GM10266 (cell line): ENCODE measurements around the gene ASAP2.

Experiments
- DNase-seq: peaks from one replicate; pipeline ENCODE4 v3.0.0; 2012; ENCODE audit errors: extremely low spot score
- TF ChIP-seq, protein P1 (sequence below): IDR thresholded peaks from 2 replicates; pipeline ENCODE4 v1.5.1; 2012; ENCODE audit warnings: mild to moderate bottlenecking, low read depth; ENCODE audit not compliant: control insufficient read depth, insufficient read depth; ENCODE audit errors: missing control alignments

ASAP2 gene

GRCh38 chr2:9312591-9312990 lies 106.0 kb downstream of the ASAP2 start:
- TF ChIP-seq, protein P1, sequence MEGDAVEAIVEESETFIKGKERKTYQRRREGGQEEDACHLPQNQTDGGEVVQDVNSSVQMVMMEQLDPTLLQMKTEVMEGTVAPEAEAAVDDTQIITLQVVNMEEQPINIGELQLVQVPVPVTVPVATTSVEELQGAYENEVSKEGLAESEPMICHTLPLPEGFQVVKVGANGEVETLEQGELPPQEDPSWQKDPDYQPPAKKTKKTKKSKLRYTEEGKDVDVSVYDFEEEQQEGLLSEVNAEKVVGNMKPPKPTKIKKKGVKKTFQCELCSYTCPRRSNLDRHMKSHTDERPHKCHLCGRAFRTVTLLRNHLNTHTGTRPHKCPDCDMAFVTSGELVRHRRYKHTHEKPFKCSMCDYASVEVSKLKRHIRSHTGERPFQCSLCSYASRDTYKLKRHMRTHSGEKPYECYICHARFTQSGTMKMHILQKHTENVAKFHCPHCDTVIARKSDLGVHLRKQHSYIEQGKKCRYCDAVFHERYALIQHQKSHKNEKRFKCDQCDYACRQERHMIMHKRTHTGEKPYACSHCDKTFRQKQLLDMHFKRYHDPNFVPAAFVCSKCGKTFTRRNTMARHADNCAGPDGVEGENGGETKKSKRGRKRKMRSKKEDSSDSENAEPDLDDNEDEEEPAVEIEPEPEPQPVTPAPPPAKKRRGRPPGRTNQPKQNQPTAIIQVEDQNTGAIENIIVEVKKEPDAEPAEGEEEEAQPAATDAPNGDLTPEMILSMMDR = no peak
- no peak for DNase-seq

DNA sequence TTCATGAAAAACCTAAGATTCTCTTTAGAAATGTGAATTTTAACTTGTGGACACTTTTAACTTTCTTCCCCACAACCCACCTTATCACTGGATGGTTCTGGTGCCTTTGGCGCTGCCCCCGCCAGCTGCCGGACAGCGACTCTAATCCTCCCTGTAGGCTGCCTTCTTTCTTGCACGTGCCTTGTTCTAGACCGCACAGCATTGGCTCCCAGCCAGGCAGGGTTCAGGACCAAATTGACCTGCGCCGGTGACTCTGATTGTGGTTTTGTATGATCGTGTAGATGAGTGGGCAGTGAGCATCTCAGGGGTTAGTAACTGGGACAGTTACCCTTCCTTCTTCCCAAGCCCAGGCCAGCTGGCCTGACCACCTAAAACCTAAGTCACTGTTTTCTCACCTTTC lies 106.8 kb downstream of the ASAP2 start:
- TF ChIP-seq, protein P1 = no peak
- DNase-seq = no peak

- TF ChIP-seq, protein P1 = no peak
- no peak for DNase-seq
Measured at GRCh38 chr2:9315280-9315847, 108.8 kb downstream of the ASAP2 start.

DNA sequence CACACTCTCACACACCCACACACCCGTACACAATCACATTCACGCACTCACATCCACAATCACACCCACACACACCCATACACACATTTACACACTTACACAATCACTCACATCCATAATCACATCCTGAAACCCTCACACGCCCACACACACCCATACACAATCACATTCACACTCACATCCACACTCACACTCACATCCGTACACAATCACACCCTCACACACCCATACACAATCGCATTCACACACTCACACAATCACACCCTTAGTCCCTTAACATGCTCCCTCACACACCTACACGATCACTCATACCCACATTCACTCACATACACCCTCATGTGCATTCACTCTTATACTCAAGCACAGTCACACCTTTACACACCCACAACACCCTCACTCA lies 110.9 kb downstream of the ASAP2 start:
- TF ChIP-seq, protein P1 = no peak
- no peak for DNase-seq

DNA sequence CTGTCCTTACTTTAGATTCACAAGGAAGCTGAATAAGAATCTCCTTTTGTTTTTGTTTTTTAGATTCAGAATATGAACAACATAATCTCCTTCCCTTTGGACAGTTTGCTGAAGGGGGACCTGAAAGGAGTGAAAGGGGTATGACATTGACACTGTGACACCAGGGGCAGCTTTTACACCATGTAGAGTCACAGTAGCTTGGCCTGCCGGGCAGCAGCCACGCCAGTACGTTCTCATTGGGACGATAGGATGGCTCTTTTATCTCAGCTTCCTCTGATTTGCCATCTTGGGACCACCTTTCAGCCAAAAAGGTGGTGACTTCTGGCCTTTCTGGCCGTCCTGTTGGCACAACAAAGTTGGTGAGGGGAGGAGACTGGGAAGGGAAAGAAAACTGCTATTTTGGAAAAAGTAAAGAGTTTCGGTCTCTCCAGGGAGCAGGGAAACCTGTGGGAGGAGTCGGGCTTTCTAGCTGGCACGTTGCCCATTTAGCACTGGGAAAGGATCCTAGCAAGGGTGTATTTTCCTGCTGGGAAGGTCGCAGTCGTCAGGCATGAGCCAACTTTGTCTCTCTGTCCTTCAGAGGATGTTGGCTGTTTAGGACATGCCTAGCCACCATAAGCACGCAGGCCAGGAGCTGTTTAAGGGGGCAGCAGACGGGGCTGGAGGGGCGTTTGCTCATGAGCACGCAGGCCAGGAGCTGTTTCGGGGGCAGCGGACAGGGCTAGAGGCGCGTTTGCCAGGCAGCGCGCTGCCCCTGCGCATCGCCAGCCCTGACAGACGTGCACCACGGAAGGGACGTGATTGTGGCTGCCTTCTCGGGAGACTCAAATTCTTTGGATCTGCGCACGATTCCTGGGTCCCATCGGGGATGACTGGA lies 112.1 kb downstream of the ASAP2 start:
- DNase-seq = no peak
- TF ChIP-seq, protein P1 = no peak

GRCh38 chr2:9319338-9319715 lies 112.7 kb downstream of the ASAP2 start:
- TF ChIP-seq, protein P1 = no peak
- DNase-seq = no peak

- no peak for DNase-seq
Measured at GRCh38 chr2:9322576-9322975, 116.0 kb downstream of the ASAP2 start.

More at GRCh38 chr2:9322576-9322975, 116.0 kb downstream of the ASAP2 start:
- TF ChIP-seq, protein P1 = no peak
